H1 (cell line): Measurements from ENCODE around the gene OR6F1. TPM values are rescaled to one million over a fixed set of nuclear protein-coding genes. Genes with fewer than 3 reads are reported as not detected.

ENCODE experiments used
- CTCF ChIA-PET: fragments of 300-600 bp; sonication (Branson Sonifier 250); formaldehyde crosslinking; loops from one replicate; lab custom pipeline; 2021; ENCODE audit not compliant: partially characterized antibody; lab: Charles Lee
- POLR2A ChIA-PET: fragments of 300-600 bp; sonication (Branson Sonifier 250); formaldehyde crosslinking; loops from one replicate; lab custom pipeline; 2021; ENCODE audit warnings: inconsistent platforms; ENCODE audit not compliant: partially characterized antibody; lab: Charles Lee
- DNase-seq, 2 experiments: peaks; one replicate each; pipeline versions ENCODE4 v3.0.0 to v3.0.0-alpha.2; 2010 to 2022; ENCODE audit warnings: low spot score in 2 of 2, low read depth in 1 of 2, mixed read lengths in 1 of 2
- FAIRE-seq: peaks from 2 replicates; lab custom pipeline; 2011; peaks lifted over from hg19 to GRCh38; lab: Jason Lieb, UNC
- H2AFZ ChIP-seq: 2 replicates; pipeline ENCODE4 v1.8.1; 2012; ENCODE audit warnings: low read length, inconsistent platforms
- H2AK5ac ChIP-seq: 2 replicates; pipeline ENCODE4 v1.6.1; 2013; ENCODE audit warnings: low read depth, low read length
- H2BK120ac ChIP-seq: replicated peaks from 2 replicates; pipeline ENCODE3; 2013; ENCODE audit warnings: low read depth, low read length, inconsistent platforms
- H2BK12ac ChIP-seq: 2 replicates; pipeline ENCODE4 v1.6.1; 2013; ENCODE audit warnings: low read depth, low read length
- H2BK15ac ChIP-seq: 2 replicates; pipeline ENCODE4 v1.6.1; 2013; ENCODE audit warnings: low read length
- H2BK20ac ChIP-seq: 2 replicates; pipeline ENCODE4 v1.6.1; 2013; ENCODE audit warnings: low read length
- H2BK5ac ChIP-seq: 2 replicates; pipeline ENCODE4 v1.6.1; 2013; ENCODE audit warnings: low read depth, low read length
- H3K14ac ChIP-seq: 2 replicates; pipeline ENCODE4 v1.6.1; 2013; ENCODE audit warnings: inconsistent platforms; ENCODE audit not compliant: insufficient read length
- H3K18ac ChIP-seq: 2 replicates; pipeline ENCODE4 v1.6.1; 2013; ENCODE audit warnings: low read length; ENCODE audit errors: extremely low read depth
- H3K23ac ChIP-seq: 2 replicates; pipeline ENCODE4 v1.6.1; 2013; ENCODE audit warnings: inconsistent platforms; ENCODE audit not compliant: insufficient read length
- H3K23me2 ChIP-seq: 2 replicates; pipeline ENCODE4 v1.6.1; 2013; ENCODE audit warnings: low read depth, low read length
- H3K27ac ChIP-seq: 2 replicates; pipeline ENCODE4 v1.6.1; 2011; ENCODE audit warnings: low read depth, low read length, inconsistent platforms
- H3K27me3 ChIP-seq, 4 experiments: replicated peaks in 1 of 4; 1 replicate in 1 of 4; 2 replicates in 3 of 4; pipeline versions ENCODE4 v1.6.1 to v1.8.1; 2011 to 2013; ENCODE audit warnings: low read length in 3 of 4, mild to moderate bottlenecking in 3 of 4, inconsistent platforms in 2 of 4, mixed read lengths in 2 of 4, moderate library complexity in 1 of 4; ENCODE audit not compliant: control insufficient read depth in 3 of 4, insufficient read depth in 3 of 4; ENCODE audit errors: extremely low read depth in 1 of 4
- H3K36me3 ChIP-seq, 4 experiments: 2 replicates each; pipeline versions ENCODE4 v1.6.1 to v1.8.1; 2011 to 2013; ENCODE audit warnings: mild to moderate bottlenecking in 4 of 4, low read length in 3 of 4, moderate library complexity in 2 of 4, control low read depth in 1 of 4, inconsistent platforms in 1 of 4; ENCODE audit not compliant: insufficient read depth in 4 of 4, control insufficient read depth in 2 of 4
- H3K4ac ChIP-seq: replicated peaks from 2 replicates; pipeline ENCODE3; 2013; ENCODE audit warnings: low read length, low read depth, mixed read lengths, inconsistent platforms; ENCODE audit not compliant: insufficient read length
- H3K4me1 ChIP-seq, 4 experiments: replicated peaks in 1 of 4; 1 replicate in 1 of 4; 2 replicates in 3 of 4; pipeline versions ENCODE4 v1.6.1 to v1.8.1; 2011 to 2013; ENCODE audit warnings: low read length in 3 of 4, inconsistent platforms in 2 of 4, mixed read lengths in 1 of 4; ENCODE audit not compliant: insufficient read depth in 4 of 4, control insufficient read depth in 3 of 4
- H3K4me2 ChIP-seq, 2 experiments: 2 replicates each; pipeline versions ENCODE4 v1.6.1 to v1.8.1; 2011 to 2013; ENCODE audit warnings: low read depth in 2 of 2, low read length in 2 of 2, control low read depth in 1 of 2, inconsistent platforms in 1 of 2, mild to moderate bottlenecking in 1 of 2; ENCODE audit not compliant: insufficient read depth in 1 of 2
- H3K4me3 ChIP-seq, 4 experiments: fragments of 200-600, 300-600 bp in 1 of 4; sonication (generic), shearing (Covaris generic), sonication (Bioruptor Twin) in 1 of 4; 2 replicates each; pipeline versions ENCODE4 v1.5.1 to v1.8.1; 2011 to 2016; ENCODE audit warnings: low read length in 4 of 4, low read depth in 3 of 4, control low read depth in 2 of 4, inconsistent platforms in 2 of 4, mild to moderate bottlenecking in 2 of 4, mixed read lengths in 1 of 4, moderate library complexity in 1 of 4; ENCODE audit not compliant: insufficient read depth in 2 of 4; ENCODE audit errors: extremely low read depth in 1 of 4
- H3K56ac ChIP-seq: replicated peaks from 2 replicates; pipeline ENCODE3; 2013; ENCODE audit warnings: low read depth, mild to moderate bottlenecking, mixed read lengths, low read length, inconsistent platforms; ENCODE audit not compliant: insufficient read length
- H3K79me1 ChIP-seq: 2 replicates; pipeline ENCODE4 v1.6.1; 2013; ENCODE audit warnings: low read depth, low read length, control low read depth
- H3K79me2 ChIP-seq, 2 experiments: 2 replicates each; pipeline versions ENCODE4 v1.6.1 to v1.8.1; 2012 to 2013; ENCODE audit warnings: low read length in 2 of 2, mild to moderate bottlenecking in 2 of 2, inconsistent platforms in 1 of 2; ENCODE audit not compliant: insufficient read depth in 2 of 2, control insufficient read depth in 1 of 2
- H3K9ac ChIP-seq, 4 experiments: replicated peaks in 1 of 4; 1 replicate in 1 of 4; 2 replicates in 3 of 4; pipeline versions ENCODE4 v1.6.1 to v1.8.1; 2011 to 2013; ENCODE audit warnings: low read depth in 3 of 4, low read length in 3 of 4, control low read depth in 2 of 4, mild to moderate bottlenecking in 2 of 4, moderate library complexity in 2 of 4, inconsistent platforms in 1 of 4; ENCODE audit errors: extremely low read depth in 1 of 4
- H3K9me3 ChIP-seq, 2 experiments: 2 replicates each; pipeline versions ENCODE4 v1.6.1 to v1.8.1; 2012 to 2013; ENCODE audit warnings: mild to moderate bottlenecking in 2 of 2, moderate library complexity in 2 of 2, control low read depth in 1 of 2, inconsistent platforms in 1 of 2, low read depth in 1 of 2, low read length in 1 of 2, mixed read lengths in 1 of 2; ENCODE audit not compliant: insufficient read depth in 2 of 2
- H4K20me1 ChIP-seq, 2 experiments: replicated peaks in 1 of 2; 2 replicates each; pipeline versions ENCODE3 to v1.8.1; 2011 to 2013; ENCODE audit warnings: inconsistent platforms in 2 of 2, low read length in 2 of 2, mild to moderate bottlenecking in 1 of 2; ENCODE audit not compliant: insufficient read depth in 2 of 2, control insufficient read depth in 1 of 2
- H4K5ac ChIP-seq: 2 replicates; pipeline ENCODE4 v1.6.1; 2013; ENCODE audit warnings: low read length, low read depth, mixed read lengths, inconsistent platforms; ENCODE audit not compliant: insufficient read length
- H4K8ac ChIP-seq: 2 replicates; pipeline ENCODE4 v1.8.0; 2013; ENCODE audit warnings: mild to moderate bottlenecking, moderate library complexity, low read length, inconsistent platforms; ENCODE audit not compliant: insufficient read depth; ENCODE audit errors: extremely low read depth
- H4K91ac ChIP-seq: replicated peaks from 2 replicates; pipeline ENCODE3; 2013; ENCODE audit warnings: low read length, mixed read lengths, inconsistent platforms; ENCODE audit not compliant: insufficient read length
- NANOG ChIP-seq: IDR thresholded peaks from 2 replicates; pipeline ENCODE4 v1.6.1; 2011; ENCODE audit warnings: low read length, low read depth, mild to moderate bottlenecking, inconsistent platforms; ENCODE audit not compliant: insufficient read depth, poor library complexity, severe bottlenecking
- SAP30 ChIP-seq: fragments of 300-600 bp; sonication (generic); IDR thresholded peaks from 2 replicates; pipeline ENCODE4 v1.7.1; 2012; ENCODE audit warnings: low read length, moderate library complexity, mild to moderate bottlenecking, inconsistent platforms; ENCODE audit not compliant: insufficient read depth, insufficient replicate concordance
- SP1 ChIP-seq: IDR thresholded peaks from 2 replicates; pipeline ENCODE4 v1.6.1; 2011; ENCODE audit warnings: low read depth, low read length
- SUZ12 ChIP-seq: fragments of 200-600 bp; sonication (generic); IDR thresholded peaks from 2 replicates; pipeline ENCODE4 v1.6.1; 2012; ENCODE audit warnings: mild to moderate bottlenecking, inconsistent platforms, low read length, moderate library complexity, mixed read lengths
- TBP ChIP-seq: IDR thresholded peaks from 2 replicates; pipeline ENCODE4 v1.6.1; 2011; ENCODE audit warnings: low read depth, low read length, improper control_type of control experiment
- WGBS, 2 experiments: shearing (Covaris generic) in 1 of 2; methylation state at CpG; one replicate each; pipeline versions ENCODE4 v1.1.6 to v1.1.7; 2013 to 2015; ENCODE audit warnings: low lambda C conversion rate in 2 of 2, mixed read lengths in 2 of 2, inconsistent platforms in 1 of 2, low coverage in 1 of 2, missing lambda C conversion rate in 1 of 2; ENCODE audit not compliant: insufficient replicate concordance in 2 of 2, insufficient coverage in 1 of 2, insufficient read length in 1 of 2; ENCODE audit errors: extremely low coverage in 1 of 2, missing lambda C conversion rate in 1 of 2; 5-methylcytosine and 5-hydroxymethylcytosine counted together
- polyA plus RNA-seq, 7 experiments: library from polyadenylated mRNA; depleted of rRNA in 3 of 7; stranded (reverse) in 5 of 7; unstranded in 2 of 7; fragments of >200 nt in 5 of 7; fragments of 200-250 nt in 2 of 7; gene quantifications; 1 replicate in 5 of 7; 2 replicates in 1 of 7; 4 replicates in 1 of 7; pipeline versions ENCODE4 v1.2.1 to v1.2.3, GENCODE V29; 2011 to 2013; ENCODE audit warnings: missing spikeins in 2 of 7, mixed read lengths in 2 of 7
- total RNA-seq: library from RNA; stranded (reverse); fragmentation: NEBNext Ultra II Directional; extraction: Animal tissue kit (Norgen Biotek cat#: 25700); gene quantifications from 2 replicates; pipeline ENCODE4 v1.2.1, GENCODE V29; 2021

The OR6F1 gene
- total and polyA plus RNA-seq, 2 of the 8 experiments (the other 6 are each of a cell fraction or from before 2014, with no cell fraction given) = not detected

- H3K36me3 ChIP-seq = no peaks in the 10 kb centered on the region
- H3K9me3 ChIP-seq = peaks cover 64 to 65% of the 10 kb centered on the region in 2 experiments
- no peak overlapping the region for H4K91ac ChIP-seq
- H2BK12ac ChIP-seq = no peak overlapping the region
- no peak overlapping the region for H3K27ac ChIP-seq
- POLR2A ChIA-PET = no interaction called here
- no peak overlapping the region for H2BK20ac ChIP-seq
- WGBS, 2 experiments = 71% methylated on average over 5 of the region's 5 CpGs; no CpG with 5 or more reads in 1 of the 2 experiments
- H4K5ac ChIP-seq = no peak overlapping the region
- H3K4me2 ChIP-seq = no peak overlapping the region
- H2AFZ ChIP-seq = no peak overlapping the region
- no peak overlapping the region for H2AK5ac ChIP-seq
- H3K23ac ChIP-seq = no peak overlapping the region
- no peaks in the 10 kb centered on the region for H3K23me2 ChIP-seq
- H4K20me1 ChIP-seq = no peaks in the 10 kb centered on the region
- no peak overlapping the region for H3K14ac ChIP-seq
- no peak overlapping the region for H2BK5ac ChIP-seq
- DNase-seq = no peak
- no peak overlapping the region for H2BK15ac ChIP-seq
- no peaks in the 10 kb centered on the region for H3K79me2 ChIP-seq
- H3K4me1 ChIP-seq = no peaks in the 10 kb centered on the region
- H3K18ac ChIP-seq = no peak overlapping the region
- no peak overlapping the region for H2BK120ac ChIP-seq
- H3K4ac ChIP-seq = no peak overlapping the region
- H3K79me1 ChIP-seq = no peaks in the 10 kb centered on the region
- no peak overlapping the region for H4K8ac ChIP-seq
- CTCF ChIA-PET = no interaction called here
- no peak overlapping the region for H3K9ac ChIP-seq
- H3K4me3 ChIP-seq = no peak overlapping the region
- no peak overlapping the region for H3K56ac ChIP-seq
- TF ChIP-seq NANOG (no peak), SUZ12 (no peak), TBP (no peak), SAP30 (no peak), SP1 (no peak)
- no peak for FAIRE-seq
- no peaks in the 10 kb centered on the region for H3K27me3 ChIP-seq
Measured at GRCh38 chr1:247741756-247742155, 25.3 kb upstream of the OR6F1 start.
